Stimulated activated CD4-positive, alpha-beta T cell treated with anti-CD3 and anti-CD28 coated beads, Interleukin-15, amount 100 ng/mL, for 48 hours (primary cell): ENCODE data around the gene BAAT.

Source experiments
- DNase-seq, 2 donors: peaks; one replicate each; pipeline ENCODE4 v3.0.0-alpha.2; 2020; ENCODE audit warnings: low read depth in 2 of 2

The BAAT gene

DNA sequence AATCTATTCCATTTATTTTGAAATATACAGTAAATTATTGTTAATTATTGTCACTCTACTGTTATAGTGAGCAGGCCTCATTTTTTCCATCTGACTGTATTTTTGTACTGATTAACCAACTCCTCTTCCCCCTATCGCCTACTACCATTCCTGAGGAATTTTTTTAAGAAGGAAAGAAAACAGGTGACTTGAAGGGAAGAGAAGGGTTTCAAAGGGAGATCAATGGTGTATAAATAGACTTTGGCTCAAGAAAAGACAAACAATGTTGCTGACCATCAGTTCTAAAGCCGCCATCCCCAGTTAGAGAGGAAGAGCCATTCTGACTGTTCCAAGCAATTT, 69.7 kb downstream of the BAAT start:
- no peak for DNase-seq

DNA sequence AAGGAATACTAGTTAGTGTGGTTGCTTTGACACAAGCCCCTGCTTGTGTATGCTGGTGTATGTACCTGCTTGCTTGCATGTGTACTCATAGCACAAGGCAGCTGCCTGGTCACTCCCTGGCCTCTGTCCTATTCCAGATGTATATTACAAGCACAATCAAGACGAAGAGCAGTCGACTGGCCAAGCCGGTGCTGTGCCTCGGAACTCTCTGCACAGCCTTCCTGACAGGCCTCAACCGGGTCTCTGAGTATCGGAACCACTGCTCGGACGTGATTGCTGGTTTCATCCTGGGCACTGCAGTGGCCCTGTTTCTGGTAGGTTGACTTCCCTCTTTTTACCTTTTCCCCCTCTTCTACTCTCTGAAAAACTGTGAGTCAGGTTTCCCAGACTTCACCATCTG, 72.1 kb downstream of the BAAT start:
- DNase-seq, result no peak

DNA sequence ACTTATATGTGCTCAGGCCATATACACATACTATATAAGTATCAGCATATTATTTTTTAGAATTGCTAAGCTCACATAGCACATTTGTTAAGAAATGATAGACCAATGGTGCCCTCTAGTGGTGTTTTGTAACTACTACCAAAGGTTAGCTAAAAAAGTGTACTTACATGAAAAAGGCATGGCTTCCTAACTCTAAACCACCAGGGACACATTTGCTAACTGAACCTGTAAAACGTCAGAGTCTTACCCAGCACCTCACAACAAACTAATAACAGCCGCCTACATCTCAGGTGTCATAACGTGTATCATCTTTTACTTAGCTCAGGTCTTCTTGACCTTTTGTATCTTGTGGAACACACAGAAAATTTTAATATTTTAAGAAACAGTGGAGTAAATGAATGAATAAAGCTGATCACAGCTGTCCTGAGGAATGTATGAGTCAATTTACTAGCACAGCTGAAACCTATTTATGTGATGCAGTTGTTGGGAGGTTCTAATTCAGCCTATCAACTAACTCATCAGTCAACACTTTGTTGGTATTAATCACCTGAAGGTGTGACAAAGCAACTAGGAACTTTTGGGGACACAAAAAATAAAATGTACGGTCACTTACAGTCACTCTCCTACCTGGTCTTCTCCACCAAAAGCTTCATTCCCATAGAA, 72.9 kb downstream of the BAAT start:
- DNase-seq, result no peak

DNA sequence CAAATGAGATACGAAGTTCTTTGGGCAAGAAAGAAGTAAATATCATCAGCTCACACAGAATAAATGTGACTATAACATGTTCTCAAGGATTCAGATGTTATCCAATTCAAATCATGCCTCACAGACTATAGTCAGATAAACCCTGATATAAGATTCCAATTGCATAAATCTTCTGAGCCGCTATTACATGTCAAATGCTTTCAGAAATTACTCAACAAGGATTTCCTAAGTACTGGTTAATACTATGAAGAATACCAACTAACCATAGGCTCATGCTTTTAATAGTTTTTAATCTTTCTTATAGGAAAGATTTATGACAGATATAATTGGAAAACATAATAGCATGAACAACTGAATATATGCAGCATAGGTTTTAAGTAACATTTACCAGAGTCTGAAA, 73.6 kb downstream of the BAAT start:
- DNase-seq, result no peak
